ENCODE data around the gene TSPAN10.

DNA sequence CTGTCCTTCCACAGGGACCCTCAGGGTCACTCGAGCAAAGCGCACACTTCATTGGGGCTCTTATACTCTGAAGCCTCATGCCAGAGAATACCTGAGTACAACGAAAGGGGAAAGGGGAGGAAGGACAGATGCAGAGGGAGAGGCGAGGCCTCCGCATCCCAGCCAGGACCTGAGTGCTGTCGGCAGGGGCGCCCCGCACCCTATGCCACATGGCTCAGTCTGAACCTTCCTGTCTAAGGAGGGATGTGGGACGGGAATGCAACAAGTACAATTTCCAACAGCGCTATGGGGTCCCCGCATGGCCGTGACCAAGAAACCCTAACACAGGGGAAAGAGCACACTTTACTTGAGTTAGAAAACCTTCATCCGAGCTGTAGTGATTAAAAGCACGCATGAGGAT is 45.0 kb upstream of the TSPAN10 start:
- TF ChIP-seq MXI1 (IDR thresholded peaks at IDR 0.05; ENCODE audit: low read depth, low read length), result no peak
- TF ChIP-seq, protein P1, sequence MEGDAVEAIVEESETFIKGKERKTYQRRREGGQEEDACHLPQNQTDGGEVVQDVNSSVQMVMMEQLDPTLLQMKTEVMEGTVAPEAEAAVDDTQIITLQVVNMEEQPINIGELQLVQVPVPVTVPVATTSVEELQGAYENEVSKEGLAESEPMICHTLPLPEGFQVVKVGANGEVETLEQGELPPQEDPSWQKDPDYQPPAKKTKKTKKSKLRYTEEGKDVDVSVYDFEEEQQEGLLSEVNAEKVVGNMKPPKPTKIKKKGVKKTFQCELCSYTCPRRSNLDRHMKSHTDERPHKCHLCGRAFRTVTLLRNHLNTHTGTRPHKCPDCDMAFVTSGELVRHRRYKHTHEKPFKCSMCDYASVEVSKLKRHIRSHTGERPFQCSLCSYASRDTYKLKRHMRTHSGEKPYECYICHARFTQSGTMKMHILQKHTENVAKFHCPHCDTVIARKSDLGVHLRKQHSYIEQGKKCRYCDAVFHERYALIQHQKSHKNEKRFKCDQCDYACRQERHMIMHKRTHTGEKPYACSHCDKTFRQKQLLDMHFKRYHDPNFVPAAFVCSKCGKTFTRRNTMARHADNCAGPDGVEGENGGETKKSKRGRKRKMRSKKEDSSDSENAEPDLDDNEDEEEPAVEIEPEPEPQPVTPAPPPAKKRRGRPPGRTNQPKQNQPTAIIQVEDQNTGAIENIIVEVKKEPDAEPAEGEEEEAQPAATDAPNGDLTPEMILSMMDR (IDR thresholded peaks at IDR 0.05 in 2 of 3, conservative IDR thresholded peaks at IDR 0.05 in 1 of 3; ENCODE audit: insufficient read depth in 2 of 3, low read depth in 1 of 3, low read length in 3 of 3), result no peak
- no peak for TF ChIP-seq RAD21 (CRISPR knock-in tag; conservative IDR thresholded peaks at IDR 0.05 in 1 of 2, IDR thresholded peaks at IDR 0.05 in 1 of 2)
- TF ChIP-seq RFX1 (IDR thresholded peaks at IDR 0.05), result no peak
- TF ChIP-seq FOXJ2 (tag; IDR thresholded peaks at IDR 0.05), result no peak
- no peak for TF ChIP-seq ZNF79 (CRISPR knock-in tag; IDR thresholded peaks at IDR 0.05; ENCODE audit: low read depth)
